GM12873 (cell line): Measurements from ENCODE around the gene KLHL26.

Experiments used
- TF ChIP-seq, protein P1 (sequence below): IDR thresholded peaks from 2 replicates; pipeline ENCODE4 v1.5.1; 2012; ENCODE audit warnings: low read depth, mild to moderate bottlenecking, moderate library complexity, low read length, control low read depth; ENCODE audit not compliant: insufficient read depth; ENCODE audit errors: missing control alignments

The KLHL26 gene

DNA sequence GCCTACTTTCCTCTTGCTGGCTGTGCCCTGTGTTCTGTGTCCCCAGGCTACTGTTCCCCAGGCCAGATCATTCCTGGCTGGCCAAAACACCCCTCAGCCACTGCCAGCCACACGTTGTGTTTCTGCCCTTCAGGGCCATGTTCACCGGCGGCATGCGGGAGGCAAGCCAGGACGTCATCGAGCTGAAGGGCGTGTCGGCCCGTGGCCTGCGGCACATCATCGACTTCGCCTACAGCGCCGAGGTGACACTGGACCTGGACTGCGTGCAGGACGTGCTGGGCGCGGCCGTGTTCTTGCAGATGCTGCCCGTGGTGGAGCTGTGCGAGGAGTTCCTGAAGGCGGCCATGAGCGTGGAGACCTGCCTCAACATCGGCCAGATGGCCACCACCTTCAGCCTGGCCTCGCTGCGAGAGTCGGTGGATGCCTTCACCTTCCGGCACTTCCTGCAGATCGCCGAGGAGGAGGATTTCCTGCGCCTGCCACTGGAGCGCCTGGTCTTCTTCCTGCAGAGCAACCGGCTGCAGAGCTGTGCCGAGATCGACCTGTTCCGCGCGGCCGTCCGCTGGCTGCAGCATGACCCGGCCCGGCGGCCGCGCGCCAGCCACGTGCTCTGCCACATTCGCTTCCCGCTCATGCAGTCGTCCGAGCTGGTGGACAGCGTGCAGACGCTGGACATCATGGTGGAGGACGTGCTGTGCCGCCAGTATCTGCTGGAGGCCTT is 30.9 kb downstream of the KLHL26 start:
- TF ChIP-seq, protein P1, sequence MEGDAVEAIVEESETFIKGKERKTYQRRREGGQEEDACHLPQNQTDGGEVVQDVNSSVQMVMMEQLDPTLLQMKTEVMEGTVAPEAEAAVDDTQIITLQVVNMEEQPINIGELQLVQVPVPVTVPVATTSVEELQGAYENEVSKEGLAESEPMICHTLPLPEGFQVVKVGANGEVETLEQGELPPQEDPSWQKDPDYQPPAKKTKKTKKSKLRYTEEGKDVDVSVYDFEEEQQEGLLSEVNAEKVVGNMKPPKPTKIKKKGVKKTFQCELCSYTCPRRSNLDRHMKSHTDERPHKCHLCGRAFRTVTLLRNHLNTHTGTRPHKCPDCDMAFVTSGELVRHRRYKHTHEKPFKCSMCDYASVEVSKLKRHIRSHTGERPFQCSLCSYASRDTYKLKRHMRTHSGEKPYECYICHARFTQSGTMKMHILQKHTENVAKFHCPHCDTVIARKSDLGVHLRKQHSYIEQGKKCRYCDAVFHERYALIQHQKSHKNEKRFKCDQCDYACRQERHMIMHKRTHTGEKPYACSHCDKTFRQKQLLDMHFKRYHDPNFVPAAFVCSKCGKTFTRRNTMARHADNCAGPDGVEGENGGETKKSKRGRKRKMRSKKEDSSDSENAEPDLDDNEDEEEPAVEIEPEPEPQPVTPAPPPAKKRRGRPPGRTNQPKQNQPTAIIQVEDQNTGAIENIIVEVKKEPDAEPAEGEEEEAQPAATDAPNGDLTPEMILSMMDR: no peak

DNA sequence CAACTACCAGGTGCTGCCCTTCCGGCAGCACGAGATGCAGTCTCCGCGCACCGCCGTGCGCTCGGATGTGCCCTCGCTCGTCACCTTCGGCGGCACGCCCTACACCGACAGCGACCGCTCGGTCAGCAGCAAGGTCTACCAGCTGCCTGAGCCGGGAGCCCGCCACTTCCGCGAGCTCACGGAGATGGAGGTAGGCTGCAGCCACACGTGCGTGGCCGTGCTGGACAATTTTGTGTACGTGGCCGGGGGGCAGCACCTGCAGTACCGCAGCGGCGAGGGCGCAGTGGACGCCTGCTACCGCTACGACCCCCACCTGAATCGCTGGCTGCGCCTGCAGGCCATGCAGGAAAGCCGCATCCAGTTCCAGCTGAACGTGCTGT is 31.4 kb downstream of the KLHL26 start:
- TF ChIP-seq, protein P1: no peak

DNA sequence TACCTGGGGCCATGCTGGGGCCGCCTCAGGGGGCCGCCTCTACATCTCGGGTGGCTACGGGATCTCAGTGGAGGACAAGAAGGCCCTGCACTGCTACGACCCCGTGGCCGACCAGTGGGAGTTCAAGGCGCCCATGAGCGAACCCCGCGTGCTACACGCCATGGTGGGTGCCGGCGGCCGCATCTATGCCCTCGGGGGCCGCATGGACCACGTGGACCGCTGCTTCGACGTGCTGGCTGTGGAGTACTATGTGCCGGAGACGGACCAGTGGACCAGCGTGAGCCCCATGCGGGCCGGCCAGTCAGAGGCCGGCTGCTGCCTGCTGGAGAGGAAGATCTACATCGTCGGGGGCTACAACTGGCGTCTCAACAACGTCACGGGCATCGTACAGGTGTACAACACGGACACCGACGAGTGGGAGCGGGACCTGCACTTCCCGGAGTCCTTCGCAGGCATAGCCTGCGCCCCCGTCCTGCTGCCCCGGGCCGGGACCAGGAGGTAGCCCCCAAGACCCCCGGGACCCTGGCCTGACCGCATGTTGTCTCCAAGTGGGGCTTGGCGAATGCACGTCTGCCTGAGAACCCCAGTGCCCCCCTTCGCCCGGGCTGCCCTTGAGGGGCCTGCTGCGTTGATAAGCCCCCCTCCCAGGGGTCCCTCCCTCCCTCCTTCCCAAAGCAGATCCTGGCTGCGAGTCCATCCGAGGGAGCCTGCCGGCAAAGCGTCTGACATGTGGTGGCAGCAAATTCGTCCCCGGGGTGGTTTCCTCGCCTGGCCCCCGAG is 32.1 kb downstream of the KLHL26 start:
- TF ChIP-seq, protein P1: no peak

DNA sequence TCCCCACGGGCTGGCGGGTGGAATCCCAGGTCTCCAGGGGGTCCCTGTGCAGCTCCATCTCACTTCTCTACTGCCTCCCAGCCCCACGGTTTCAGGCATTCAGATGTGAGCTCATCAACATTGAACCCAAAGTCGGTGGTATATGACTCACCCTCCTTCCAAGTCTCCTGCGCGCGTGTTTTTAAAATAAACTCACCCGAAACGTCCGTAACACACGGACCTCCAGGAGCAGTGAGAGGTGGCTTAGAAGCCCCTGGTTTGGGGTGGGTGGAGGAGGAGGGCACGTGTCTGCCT is 32.6 kb downstream of the KLHL26 start:
- TF ChIP-seq, protein P1: no peak

DNA sequence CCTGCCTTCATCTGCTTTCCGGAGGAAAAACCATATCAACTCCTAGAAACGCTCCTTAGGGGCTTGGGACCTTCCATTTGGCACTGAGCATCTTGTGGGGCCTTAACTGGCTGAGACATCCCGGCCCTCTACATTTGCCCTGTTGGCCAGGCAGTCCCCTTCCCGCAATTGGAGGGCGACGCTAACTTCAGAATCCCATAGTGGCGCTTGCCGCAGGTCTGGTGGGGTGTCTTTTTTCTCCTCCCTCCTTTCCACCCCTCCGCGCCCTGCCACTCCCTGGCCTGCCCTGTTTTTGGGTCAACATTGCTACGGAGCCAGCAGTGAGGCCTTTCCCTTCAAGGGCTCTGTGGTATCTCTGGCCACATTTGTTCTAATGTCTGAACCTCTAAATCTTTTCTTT is 33.1 kb downstream of the KLHL26 start:
- TF ChIP-seq, protein P1: no peak

DNA sequence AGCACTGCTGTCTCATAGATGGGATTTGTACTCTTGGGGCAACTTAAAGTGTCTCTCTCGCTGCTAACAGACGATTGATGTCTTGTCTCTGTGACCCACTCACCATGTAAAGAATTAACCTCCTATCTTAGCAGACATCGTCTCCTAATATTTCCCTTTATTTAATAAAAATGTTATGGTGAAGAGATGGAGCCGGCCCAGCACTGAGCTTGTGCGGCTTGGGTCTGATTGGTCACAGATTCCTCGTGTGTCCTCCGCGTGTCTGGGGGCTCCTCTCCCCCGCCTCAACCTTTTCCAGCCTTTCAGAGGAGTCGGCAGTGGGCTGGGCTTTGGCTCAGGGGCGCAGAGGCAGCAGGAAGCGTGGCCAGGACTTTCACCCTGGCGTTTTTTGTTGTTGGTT is 33.5 kb downstream of the KLHL26 start:
- TF ChIP-seq, protein P1: no peak

DNA sequence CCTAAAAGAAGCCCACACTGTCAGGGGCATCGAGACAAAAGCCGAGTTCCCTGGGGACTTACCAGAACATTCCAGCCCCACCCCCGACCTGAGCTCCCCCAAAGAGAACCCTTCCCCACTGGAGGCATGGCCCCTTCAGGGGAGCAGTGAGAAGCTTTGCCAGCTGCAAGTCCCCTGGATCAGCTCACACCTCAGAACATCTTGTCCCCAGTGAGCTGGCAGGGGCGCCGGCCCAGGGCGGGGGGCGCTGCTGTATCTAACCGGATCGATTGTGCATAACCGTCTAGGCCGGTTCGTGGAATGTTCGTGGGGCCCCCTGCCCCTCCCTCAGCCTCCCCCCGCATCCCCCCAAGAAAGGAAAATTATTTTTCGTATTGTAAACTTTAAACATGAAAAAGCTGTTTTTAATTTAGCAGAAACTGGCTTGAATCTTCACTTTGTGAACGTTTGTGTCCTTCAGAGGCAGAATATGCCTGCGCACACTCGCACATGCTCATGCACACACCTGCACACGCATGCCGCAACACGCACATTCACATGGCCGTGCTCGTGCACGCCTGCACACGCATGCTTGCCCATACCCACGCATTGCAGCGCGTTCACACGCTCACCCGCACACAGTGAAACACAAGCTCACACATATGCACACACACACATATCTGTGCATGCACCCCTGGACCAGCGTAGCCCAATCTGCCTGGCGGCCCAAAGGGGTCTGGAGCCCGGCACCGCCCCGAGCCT is 34.6 kb downstream of the KLHL26 start:
- TF ChIP-seq, protein P1: no peak
